Activated gamma-delta T cell treated with anti-CD3 and anti-CD28 coated beads, Interleukin-2, amount 50 U/mL, for 16 hours (primary cell): ENCODE data around the gene ZNF575.
"Not testable (repeated sequence)": the region's sequence is repeated elsewhere in the genome, so short reads cannot be mapped to it uniquely, and the experiment has no call there.

Experiments used
- DNase-seq: peaks from one replicate; pipeline ENCODE4 v3.0.0-alpha.2; 2020; ENCODE audit warnings: low read depth

Gene ZNF575

DNA sequence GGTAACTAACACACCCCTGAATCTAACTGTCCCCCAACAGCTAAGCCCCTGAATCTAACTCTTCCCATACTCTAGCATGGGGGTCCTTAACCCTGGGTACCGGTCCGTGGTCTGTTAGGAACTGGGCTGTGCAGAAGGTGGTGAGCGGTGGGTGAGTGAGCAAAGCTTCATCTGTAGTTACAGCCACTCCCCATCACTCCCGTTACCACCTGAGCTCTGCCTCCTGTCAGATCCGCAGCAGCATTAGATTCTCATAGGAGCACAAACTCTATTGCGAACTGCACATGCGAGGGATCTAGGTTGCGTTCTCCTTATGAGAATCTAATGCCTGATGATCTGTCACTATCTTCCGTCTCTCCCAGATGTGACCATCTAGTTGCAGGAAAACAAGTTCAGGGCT is 22.3 kb upstream of the ZNF575 start:
- DNase-seq = no peak

GRCh38 chr19:43511324-43511723 is 21.7 kb upstream of the ZNF575 start:
- DNase-seq = no peak

DNA sequence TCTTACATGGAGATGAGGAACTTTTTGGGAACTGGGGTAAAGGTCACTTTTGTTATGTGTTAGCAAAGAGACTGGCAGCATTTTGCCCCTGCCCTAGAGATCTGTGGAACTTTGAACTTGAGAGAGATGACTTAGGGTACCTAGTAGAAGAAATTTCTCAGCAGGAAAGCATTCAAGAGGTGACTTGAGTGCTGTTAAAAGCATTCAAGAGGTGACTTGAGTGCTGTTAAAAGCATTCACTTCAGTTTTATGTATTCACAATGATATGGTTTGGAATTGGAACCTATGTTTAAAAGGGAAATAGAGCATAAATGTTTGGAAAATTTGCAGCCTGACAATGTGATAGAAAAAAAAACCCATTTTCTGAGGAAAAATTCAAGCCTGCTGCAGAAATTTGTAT is 20.6 kb upstream of the ZNF575 start:
- DNase-seq = not testable (repeated sequence)

GRCh38 chr19:43518051-43518450 is 14.9 kb upstream of the ZNF575 start:
- no peak for DNase-seq

- DNase-seq = peak; percentile 73
Observed at GRCh38 chr19:43519436-43520088, 13.4 kb upstream of the ZNF575 start.

- no peak for DNase-seq
Observed at GRCh38 chr19:43522929-43523328, 10.1 kb upstream of the ZNF575 start.

- DNase-seq = not testable (repeated sequence)
Observed at GRCh38 chr19:43523696-43524095, 9.3 kb upstream of the ZNF575 start.

DNA sequence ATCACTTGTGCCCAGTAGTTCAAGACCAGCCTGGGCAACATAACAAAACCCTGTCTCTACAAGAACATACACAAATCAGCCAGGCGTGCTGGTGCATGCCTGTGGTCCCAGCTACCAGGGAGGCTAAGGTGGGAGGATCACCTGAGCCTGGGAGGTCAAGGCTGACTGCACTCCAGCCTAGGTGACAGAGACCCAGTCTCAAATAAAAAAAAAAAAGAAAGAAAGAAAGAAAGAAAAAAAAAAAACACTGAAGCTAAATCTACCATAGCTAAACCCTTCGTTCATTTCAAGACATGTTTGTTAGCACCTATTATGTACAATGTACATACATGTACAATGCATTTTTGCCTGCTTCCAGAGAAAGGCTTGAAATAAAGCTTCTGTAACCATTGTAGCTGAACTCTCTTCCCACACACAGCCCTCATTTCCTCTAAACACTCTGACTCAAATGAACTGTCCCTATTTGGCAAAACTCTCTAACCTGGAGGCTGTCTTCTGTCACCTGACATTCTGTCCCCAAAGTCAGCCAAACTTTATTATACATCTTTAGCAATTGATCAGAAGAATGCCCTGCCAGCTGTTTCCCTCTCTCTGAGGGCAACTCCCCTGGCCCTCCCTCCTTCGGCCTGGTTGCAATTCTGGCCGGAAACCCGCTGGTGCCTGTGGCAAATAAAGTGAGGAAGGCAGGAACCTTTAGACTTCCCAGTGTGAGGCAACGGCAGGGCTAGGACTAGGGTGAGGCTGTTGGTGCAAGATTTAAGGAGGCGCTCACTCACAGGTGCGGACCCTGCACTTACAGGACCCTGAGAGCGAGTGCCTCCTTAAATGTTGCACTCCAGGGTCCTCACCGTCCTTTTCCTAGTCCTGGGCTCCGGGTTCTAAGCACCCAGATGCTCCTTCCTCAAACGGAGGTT is 7.8 kb upstream of the ZNF575 start:
- DNase-seq = no peak

- DNase-seq = no peak
Observed at GRCh38 chr19:43525836-43526771, 6.9 kb upstream of the ZNF575 start.

GRCh38 chr19:43526884-43527859 is 5.8 kb upstream of the ZNF575 start, which contains the start of gene ETHE1:
Gene ETHE1 (minus strand): TSS chr19:43527201. CDS start chr19:43527177, 24 bp downstream.
- peak; percentile 60 for DNase-seq

- no peak for DNase-seq
Observed at GRCh38 chr19:43527860-43528622, 4.9 kb upstream of the ZNF575 start.

DNA sequence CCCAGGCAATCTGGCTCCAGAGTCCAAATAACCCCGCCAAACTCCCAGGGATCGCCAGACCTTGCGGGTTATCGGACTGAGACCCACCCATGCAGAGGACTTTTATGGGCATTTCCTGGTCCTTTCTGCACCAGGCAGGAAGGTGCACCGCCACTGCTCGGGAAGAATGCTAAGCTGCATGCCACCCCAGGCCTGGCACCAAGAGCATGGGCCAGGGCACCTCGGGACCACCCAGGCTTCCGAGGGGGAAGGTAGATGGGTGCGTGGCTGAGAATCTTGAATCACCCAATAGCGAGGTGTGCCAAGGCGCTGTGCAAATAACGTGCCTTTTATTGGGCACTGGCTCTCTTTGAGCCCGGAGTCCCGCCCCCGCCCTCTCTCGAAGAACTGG is 422 bp upstream of the ZNF575 start:
- DNase-seq = no peak

DNA sequence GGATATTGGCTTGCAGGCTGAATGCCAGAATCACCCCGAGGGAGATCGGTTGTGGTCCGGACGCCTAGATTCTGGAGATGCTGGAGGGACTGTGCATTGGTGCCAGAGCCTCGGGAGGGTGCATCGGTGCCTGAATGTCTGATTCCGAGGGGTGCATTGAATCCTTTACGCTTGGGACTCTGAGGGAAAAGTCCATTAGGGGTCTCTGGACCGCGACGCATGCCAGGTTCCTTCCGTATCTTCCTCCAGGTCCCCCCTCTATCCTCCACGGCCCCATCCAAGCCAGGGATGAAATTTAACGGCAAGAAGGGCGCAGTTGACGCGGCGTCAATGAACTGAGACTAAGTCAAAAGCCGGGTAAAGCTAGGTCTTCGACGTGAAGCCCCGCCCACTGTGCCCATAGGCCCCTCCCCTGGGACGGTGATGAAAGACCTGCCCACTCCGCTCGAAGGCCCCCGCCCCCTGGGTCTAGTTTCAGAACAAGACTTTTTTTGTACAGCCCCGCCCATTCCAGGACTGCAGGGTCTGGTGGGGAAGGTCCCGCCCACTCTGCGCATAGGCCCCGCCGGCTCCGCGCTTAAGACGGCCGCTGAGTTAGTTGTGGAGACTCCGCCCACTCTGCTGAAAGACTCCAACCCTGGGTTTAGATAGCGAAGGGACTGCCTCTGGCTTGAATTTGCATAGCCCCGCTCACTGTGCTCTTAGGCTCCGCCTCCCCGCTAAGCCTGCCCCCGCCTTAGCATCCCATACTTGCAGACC is 737 bp downstream of the ZNF575 start:
- DNase-seq = peak; percentile 91

DNA sequence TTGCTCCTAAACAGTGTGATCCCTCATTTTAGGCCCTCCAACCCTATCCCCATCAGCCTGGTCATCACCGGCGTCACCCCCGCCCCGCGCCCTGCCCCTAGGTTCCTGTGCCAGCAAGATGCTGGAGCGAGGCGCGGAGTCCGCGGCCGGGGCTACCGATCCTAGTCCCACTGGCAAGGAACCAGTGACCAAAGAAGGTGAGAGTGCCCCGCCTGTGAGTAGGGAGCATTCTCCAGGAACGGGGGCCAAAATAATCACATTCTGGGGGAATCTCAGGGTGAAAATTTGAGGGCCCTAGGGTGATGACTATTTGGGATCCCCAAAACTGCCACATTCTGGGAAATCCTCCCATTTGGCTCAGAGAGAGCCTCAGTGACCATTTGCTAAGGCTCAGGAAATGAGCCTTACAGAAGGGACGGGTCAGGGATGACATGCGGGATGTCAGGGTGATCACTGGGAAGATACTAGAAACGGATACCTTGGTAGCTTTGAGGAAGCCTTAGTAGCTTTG is 1.4 kb downstream of the ZNF575 start:
- DNase-seq = no peak

GRCh38 chr19:43534816-43535761 is 2.1 kb downstream of the ZNF575 start:
- peak; percentile 12 for DNase-seq

GRCh38 chr19:43538922-43539321 is 5.9 kb downstream of the ZNF575 start:
- no peak for DNase-seq

DNA sequence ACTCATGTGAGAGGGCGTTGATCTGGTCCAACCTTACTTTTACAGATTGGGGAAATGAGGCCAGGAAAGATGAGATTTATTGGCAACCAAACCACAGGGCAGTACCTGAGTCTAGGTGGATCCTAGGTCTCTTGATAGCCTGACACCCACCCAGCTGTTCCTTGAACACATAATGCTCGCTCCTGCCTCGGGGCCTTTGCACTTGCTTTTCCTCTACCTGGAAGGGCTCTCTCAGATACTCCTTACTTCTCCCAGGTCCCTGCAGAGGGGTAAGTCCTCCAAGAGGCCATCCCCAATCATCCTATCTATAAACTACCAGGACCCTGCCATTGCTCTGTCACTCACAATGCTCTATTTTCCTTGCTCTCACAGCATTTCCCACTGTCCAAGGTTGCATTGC is 7.4 kb downstream of the ZNF575 start:
- no peak for DNase-seq
